ENCODE measurements around the gene MYO1H.

The MYO1H gene

DNA sequence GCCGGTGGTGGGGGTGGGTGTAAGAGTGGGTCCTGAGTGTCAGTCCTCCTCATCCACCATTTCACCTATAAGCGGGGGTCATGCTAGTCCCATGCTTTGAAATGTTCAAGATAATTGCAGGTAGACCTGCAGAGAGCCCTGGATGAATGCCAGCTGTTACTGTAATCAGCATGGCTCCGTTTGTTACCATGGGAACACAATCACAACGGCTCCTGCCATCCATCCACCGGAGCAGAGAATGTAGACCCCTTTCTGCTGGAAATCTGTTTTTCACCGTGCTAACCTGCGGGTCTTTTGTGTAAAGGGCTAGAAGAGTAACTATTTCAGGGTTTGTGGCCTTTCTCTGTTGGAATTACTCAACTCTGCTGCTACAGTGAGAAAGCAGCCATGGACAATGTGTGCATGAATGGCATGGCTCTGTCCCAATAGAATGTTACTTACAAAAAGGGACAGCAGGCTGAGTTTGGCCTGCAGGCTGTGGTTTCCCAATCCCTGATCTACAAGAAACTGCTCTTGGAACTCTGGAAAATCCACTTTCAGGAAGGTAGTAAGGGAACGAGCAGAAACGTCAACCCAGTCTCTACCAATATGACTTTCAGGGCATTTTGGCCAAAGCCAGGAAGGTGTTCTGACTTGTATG is 93.3 kb downstream of the MYO1H start:
- no peaks in the 10 kb centered on the region for H3K36me3 ChIP-seq
- 0 out of 2 replicates have a peak, but pooled peaks cover 2% of the 10 kb centered on the region for H3K4me1 ChIP-seq
- H3K4me3 ChIP-seq (ENCODE audit: low read depth, low read length), result no peak overlapping the region
- H3K9me3 ChIP-seq, result no peaks in the 10 kb centered on the region
- peak; percentile 54 for DNase-seq
- H3K27me3 ChIP-seq, result no peaks in the 10 kb centered on the region
- TF ChIP-seq, protein P1, sequence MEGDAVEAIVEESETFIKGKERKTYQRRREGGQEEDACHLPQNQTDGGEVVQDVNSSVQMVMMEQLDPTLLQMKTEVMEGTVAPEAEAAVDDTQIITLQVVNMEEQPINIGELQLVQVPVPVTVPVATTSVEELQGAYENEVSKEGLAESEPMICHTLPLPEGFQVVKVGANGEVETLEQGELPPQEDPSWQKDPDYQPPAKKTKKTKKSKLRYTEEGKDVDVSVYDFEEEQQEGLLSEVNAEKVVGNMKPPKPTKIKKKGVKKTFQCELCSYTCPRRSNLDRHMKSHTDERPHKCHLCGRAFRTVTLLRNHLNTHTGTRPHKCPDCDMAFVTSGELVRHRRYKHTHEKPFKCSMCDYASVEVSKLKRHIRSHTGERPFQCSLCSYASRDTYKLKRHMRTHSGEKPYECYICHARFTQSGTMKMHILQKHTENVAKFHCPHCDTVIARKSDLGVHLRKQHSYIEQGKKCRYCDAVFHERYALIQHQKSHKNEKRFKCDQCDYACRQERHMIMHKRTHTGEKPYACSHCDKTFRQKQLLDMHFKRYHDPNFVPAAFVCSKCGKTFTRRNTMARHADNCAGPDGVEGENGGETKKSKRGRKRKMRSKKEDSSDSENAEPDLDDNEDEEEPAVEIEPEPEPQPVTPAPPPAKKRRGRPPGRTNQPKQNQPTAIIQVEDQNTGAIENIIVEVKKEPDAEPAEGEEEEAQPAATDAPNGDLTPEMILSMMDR (IDR thresholded peaks at IDR 0.05; ENCODE audit: low read depth, low read length), result no peak

DNA sequence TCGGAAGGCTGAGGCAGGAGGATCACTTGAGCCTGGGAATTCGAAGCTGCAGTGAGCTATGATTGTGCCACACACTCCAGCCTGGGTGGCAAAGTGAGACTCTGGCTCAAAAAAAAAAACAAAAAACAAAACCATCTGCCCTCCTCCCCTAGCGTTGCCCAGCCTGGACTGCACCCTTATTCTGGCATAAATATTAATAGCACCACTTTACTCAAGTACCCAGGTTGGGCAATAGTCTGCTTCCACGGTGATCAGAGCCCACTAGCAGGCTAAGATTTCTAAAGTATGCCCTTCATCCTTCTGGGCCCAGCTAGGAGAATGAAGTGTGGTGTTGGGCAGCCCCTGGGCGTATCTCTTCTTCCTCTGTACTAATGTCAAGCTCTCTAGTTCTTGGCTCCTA is 96.1 kb downstream of the MYO1H start:
- 0 out of 2 replicates have a peak, but pooled peaks cover 2% of the 10 kb centered on the region for H3K4me1 ChIP-seq
- no peak for DNase-seq
- H3K27me3 ChIP-seq, result no peaks in the 10 kb centered on the region
- no peaks in the 10 kb centered on the region for H3K9me3 ChIP-seq
- peaks cover 2% of the 10 kb centered on the region; the same call in 1 of the 2 replicates for H3K36me3 ChIP-seq
- TF ChIP-seq, protein P1 (IDR thresholded peaks at IDR 0.05; ENCODE audit: low read depth, low read length), result no peak
- no peak overlapping the region for H3K4me3 ChIP-seq (ENCODE audit: low read depth, low read length)

DNA sequence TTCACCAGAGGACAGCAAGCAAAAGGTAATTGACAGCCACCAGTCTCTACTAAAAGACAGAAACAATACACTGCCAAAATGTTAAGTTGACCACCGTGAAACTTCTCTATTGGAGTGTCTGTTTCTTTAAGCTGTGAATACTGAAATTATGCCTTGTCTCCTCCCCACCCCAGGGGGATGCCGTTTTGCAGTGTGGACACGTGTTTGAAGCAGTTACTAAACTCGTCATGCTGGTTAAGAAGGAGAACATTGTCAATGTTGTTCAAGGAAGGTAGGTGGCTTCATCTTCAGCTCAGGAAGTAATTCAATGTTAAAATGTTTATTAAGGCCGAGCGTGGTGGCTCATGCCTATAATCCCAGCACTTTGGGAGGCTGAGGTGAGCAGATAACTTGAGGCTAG is 96.6 kb downstream of the MYO1H start:
- Histone ChIP-seq H3K9me3 (no peaks in the 10 kb centered on the region), H3K36me3 (peaks cover 6% of the 10 kb centered on the region), H3K4me1 (0 out of 2 replicates have a peak, but pooled peaks cover 2% of the 10 kb centered on the region), H3K27me3 (no peaks in the 10 kb centered on the region), H3K4me3 (ENCODE audit: low read depth, low read length) (no peak overlapping the region)
- DNase-seq, result no peak
- TF ChIP-seq, protein P1 (IDR thresholded peaks at IDR 0.05; ENCODE audit: low read depth, low read length), result no peak

DNA sequence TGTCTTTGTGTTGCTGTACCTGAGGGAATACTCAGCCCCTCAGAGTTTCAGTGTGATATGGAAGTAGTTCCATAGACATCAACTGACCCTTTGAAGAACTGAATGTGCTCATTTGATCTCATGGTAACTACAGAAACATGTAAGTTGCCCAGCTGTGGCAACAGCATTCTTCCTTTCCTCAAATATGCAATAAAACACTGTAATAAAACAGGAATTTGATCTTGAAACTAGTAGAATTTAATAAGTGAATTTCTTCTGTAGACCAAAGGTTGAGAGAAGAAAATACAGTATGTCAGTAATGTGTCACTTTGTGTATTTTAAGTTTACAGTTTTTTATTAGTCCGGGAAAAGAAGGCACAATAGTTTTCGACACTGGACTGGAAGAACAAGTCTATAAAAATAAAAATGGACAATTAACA is 97.5 kb downstream of the MYO1H start:
- no peaks in the 10 kb centered on the region for H3K9me3 ChIP-seq
- TF ChIP-seq, protein P1 (IDR thresholded peaks at IDR 0.05; ENCODE audit: low read depth, low read length), result no peak
- H3K27me3 ChIP-seq, result no peaks in the 10 kb centered on the region
- H3K36me3 ChIP-seq, result peaks cover 10% of the 10 kb centered on the region
- H3K4me3 ChIP-seq (ENCODE audit: low read depth, low read length), result no peak overlapping the region
- 0 out of 2 replicates have a peak, but pooled peaks cover 2% of the 10 kb centered on the region for H3K4me1 ChIP-seq
- no peak for DNase-seq

DNA sequence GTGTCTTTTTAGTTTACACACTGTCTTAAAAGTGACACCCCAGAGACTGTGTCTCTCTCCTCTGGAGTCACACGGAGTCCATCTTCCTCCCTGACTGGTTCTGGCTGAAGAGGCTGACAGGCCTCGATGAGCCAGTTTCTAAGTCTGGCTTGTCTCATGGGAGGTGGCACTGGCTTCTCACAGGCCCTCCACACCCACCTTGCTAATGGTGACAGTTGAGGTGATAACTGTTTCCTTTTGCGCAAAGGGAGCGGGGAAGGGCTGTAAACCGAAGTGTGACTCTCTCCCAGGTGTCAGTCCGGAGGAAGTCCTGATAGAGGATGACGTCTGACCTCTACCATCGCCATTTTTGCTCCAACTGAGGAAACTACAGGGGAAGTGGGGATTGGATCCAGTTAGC is 99.2 kb downstream of the MYO1H start:
- Histone ChIP-seq H3K4me3 (ENCODE audit: low read depth, low read length) (no peak overlapping the region), H3K4me1 (no peaks in the 10 kb centered on the region), H3K36me3 (peaks cover 21% of the 10 kb centered on the region), H3K9me3 (no peaks in the 10 kb centered on the region), H3K27me3 (no peaks in the 10 kb centered on the region)
- no peak for DNase-seq
- TF ChIP-seq, protein P1 (IDR thresholded peaks at IDR 0.05; ENCODE audit: low read depth, low read length), result no peak

DNA sequence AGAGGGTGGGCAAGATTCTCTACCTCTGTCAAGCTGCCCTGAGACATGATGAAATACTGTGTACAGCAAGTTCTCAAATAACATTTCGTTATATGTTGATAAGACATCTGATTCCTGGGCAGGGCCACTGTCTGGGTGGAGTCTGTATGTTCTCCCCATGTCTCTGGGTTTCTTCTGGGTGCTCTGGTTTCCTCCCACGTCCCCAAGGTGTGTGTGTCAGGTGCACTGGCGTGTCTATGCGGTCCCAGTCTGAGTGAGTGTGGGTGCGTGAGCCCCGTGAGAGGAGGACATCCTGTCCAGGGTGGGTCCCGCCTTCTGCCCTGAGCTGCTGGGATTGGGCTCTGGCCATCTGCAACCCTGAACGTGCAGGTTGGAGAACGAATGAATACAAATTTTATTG is 99.8 kb downstream of the MYO1H start:
- TF ChIP-seq, protein P1 (IDR thresholded peaks at IDR 0.05; ENCODE audit: low read depth, low read length), result no peak
- DNase-seq, result no peak
- no peak overlapping the region for H3K4me3 ChIP-seq (ENCODE audit: low read depth, low read length)
- no peaks in the 10 kb centered on the region for H3K9me3 ChIP-seq
- H3K36me3 ChIP-seq, result peaks cover 21% of the 10 kb centered on the region
- H3K4me1 ChIP-seq, result no peaks in the 10 kb centered on the region
- H3K27me3 ChIP-seq, result no peaks in the 10 kb centered on the region

Measured in BE2C (cell line).